ENCODE data around the gene ARHGEF11. TPM values are rescaled to one million over a fixed set of nuclear protein-coding genes. Genes with fewer than 3 reads are reported as not detected.

The ARHGEF11 gene
- total RNA-seq, 1 donor from 2014 or later = 43.7 TPM

DNA sequence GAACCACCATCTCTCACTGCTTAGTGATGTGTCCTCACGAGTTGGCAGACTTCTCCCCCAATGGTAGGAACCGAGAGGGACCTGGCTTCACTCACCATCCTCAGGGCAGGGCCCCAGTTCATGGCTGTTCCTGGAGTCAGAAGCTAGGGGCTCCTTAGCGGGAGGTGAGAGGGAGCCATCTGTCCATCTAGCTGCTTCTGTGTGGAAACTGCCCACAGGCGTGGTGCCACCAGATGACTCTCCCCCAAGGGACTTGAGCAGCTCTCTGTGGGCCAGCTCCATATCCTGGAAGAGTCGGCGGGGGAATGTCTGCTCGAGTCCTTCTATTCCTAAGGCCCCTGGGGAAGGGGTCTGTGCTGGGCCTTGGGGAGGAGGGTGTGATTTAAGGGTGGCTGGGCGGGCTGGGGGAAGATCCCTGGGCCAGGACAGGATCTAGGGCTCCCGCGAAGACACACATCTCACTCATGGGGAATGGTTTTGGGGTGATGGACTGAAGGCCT is 108.8 kb downstream of the ARHGEF11 start:
- no peak overlapping the region for H3K27ac Mint-ChIP-seq
- no peak overlapping the region for H3K4me3 Mint-ChIP-seq
- H3K9me3 Mint-ChIP-seq = no peaks in the 10 kb centered on the region
- H3K27me3 Mint-ChIP-seq = peaks cover 5% of the 10 kb centered on the region
- H3K4me1 Mint-ChIP-seq (ENCODE audit: unreplicated experiment) = peaks cover 6% of the 10 kb centered on the region
- no peak for DNase-seq (ENCODE audit: extremely low spot score, unreplicated experiment)
- TF ChIP-seq CTCF (conservative IDR thresholded peaks at IDR 0.05) = no peak
- H3K36me3 Mint-ChIP-seq = peaks cover 17% of the 10 kb centered on the region

DNA sequence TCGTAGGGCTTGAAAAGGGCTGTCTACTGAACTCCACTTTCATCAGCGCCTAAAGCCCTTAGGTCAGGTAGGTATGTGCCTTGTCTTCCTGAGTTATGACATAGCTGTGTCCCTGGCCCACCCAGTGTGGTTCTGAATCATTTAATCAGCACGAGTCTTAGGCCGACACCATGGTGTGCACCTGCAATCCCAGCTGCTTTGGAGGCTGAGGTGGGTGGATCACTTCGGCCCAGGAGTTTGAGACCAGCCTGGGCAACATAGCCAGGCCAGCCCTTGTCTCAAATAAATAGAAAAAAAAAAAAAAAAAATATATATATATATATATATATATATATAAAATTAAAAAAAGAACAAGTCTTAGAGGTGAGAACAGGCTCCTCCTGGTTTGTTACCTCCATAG is 109.4 kb downstream of the ARHGEF11 start:
- Mint-ChIP-seq H3K27me3 (peaks cover 10% of the 10 kb centered on the region), H3K36me3 (peaks cover 17% of the 10 kb centered on the region), H3K27ac (no peak overlapping the region), H3K4me1 (ENCODE audit: unreplicated experiment) (peaks cover 10% of the 10 kb centered on the region), H3K4me3 (no peak overlapping the region), H3K9me3 (no peaks in the 10 kb centered on the region)
- DNase-seq (ENCODE audit: extremely low spot score, unreplicated experiment) = no peak
- TF ChIP-seq CTCF (conservative IDR thresholded peaks at IDR 0.05) = no peak

- no peak for TF ChIP-seq CTCF (conservative IDR thresholded peaks at IDR 0.05)
- Mint-ChIP-seq H3K27me3 (peaks cover 16% of the 10 kb centered on the region), H3K27ac (no peak overlapping the region), H3K4me3 (no peak overlapping the region), H3K9me3 (no peaks in the 10 kb centered on the region), H3K4me1 (ENCODE audit: unreplicated experiment) (peaks cover 16% of the 10 kb centered on the region), H3K36me3 (peaks cover 15% of the 10 kb centered on the region)
- DNase-seq (ENCODE audit: extremely low spot score, unreplicated experiment) = no peak
These were observed 109.9 kb downstream of the ARHGEF11 start for GRCh38 chr1:156935505-156936128.

GRCh38 chr1:156933136-156933535 is 112.4 kb downstream of the ARHGEF11 start:
- Mint-ChIP-seq H3K27ac (no peak overlapping the region), H3K4me3 (no peak overlapping the region), H3K4me1 (ENCODE audit: unreplicated experiment) (peaks cover 16% of the 10 kb centered on the region), H3K9me3 (no peaks in the 10 kb centered on the region), H3K27me3 (peaks cover 38% of the 10 kb centered on the region), H3K36me3 (peaks cover 8% of the 10 kb centered on the region)
- no peak for DNase-seq (ENCODE audit: extremely low spot score, unreplicated experiment)
- no peak for TF ChIP-seq CTCF (conservative IDR thresholded peaks at IDR 0.05)

GRCh38 chr1:156931974-156932710 is 113.4 kb downstream of the ARHGEF11 start:
- H3K4me1 Mint-ChIP-seq (ENCODE audit: unreplicated experiment) = peaks cover 22% of the 10 kb centered on the region
- peak overlapping the region; percentile 50 for H3K27ac Mint-ChIP-seq
- peaks cover 8% of the 10 kb centered on the region for H3K36me3 Mint-ChIP-seq
- peaks cover 46% of the 10 kb centered on the region for H3K27me3 Mint-ChIP-seq
- no peak overlapping the region for H3K4me3 Mint-ChIP-seq
- no peak for DNase-seq (ENCODE audit: extremely low spot score, unreplicated experiment)
- H3K9me3 Mint-ChIP-seq = no peaks in the 10 kb centered on the region
- TF ChIP-seq CTCF (conservative IDR thresholded peaks at IDR 0.05) = no peak
